ENCODE results near the gene CD82.

- no peak for TF ChIP-seq POLR2A (IDR thresholded peaks at IDR 0.05)
- no peak for TF ChIP-seq CTCF (IDR thresholded peaks at IDR 0.05)
Observed at GRCh38 chr11:44589301-44589700, 23.8 kb downstream of the CD82 start.

All from breast epithelium (tissue), 3 donors.